Stimulated activated CD8-positive, alpha-beta memory T cell treated with anti-CD3 and anti-CD28 coated beads, Interleukin-15, amount 100 ng/mL, for 1 hour (primary cell): ENCODE measurements around the gene DHX57.

ENCODE experiments used
- DNase-seq: peaks from one replicate; pipeline ENCODE4 v3.0.0-alpha.2; 2020; ENCODE audit warnings: low read depth

DHX57 gene, protein sequence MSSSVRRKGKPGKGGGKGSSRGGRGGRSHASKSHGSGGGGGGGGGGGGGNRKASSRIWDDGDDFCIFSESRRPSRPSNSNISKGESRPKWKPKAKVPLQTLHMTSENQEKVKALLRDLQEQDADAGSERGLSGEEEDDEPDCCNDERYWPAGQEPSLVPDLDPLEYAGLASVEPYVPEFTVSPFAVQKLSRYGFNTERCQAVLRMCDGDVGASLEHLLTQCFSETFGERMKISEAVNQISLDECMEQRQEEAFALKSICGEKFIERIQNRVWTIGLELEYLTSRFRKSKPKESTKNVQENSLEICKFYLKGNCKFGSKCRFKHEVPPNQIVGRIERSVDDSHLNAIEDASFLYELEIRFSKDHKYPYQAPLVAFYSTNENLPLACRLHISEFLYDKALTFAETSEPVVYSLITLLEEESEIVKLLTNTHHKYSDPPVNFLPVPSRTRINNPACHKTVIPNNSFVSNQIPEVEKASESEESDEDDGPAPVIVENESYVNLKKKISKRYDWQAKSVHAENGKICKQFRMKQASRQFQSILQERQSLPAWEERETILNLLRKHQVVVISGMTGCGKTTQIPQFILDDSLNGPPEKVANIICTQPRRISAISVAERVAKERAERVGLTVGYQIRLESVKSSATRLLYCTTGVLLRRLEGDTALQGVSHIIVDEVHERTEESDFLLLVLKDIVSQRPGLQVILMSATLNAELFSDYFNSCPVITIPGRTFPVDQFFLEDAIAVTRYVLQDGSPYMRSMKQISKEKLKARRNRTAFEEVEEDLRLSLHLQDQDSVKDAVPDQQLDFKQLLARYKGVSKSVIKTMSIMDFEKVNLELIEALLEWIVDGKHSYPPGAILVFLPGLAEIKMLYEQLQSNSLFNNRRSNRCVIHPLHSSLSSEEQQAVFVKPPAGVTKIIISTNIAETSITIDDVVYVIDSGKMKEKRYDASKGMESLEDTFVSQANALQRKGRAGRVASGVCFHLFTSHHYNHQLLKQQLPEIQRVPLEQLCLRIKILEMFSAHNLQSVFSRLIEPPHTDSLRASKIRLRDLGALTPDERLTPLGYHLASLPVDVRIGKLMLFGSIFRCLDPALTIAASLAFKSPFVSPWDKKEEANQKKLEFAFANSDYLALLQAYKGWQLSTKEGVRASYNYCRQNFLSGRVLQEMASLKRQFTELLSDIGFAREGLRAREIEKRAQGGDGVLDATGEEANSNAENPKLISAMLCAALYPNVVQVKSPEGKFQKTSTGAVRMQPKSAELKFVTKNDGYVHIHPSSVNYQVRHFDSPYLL (N-terminal part only)

DNA sequence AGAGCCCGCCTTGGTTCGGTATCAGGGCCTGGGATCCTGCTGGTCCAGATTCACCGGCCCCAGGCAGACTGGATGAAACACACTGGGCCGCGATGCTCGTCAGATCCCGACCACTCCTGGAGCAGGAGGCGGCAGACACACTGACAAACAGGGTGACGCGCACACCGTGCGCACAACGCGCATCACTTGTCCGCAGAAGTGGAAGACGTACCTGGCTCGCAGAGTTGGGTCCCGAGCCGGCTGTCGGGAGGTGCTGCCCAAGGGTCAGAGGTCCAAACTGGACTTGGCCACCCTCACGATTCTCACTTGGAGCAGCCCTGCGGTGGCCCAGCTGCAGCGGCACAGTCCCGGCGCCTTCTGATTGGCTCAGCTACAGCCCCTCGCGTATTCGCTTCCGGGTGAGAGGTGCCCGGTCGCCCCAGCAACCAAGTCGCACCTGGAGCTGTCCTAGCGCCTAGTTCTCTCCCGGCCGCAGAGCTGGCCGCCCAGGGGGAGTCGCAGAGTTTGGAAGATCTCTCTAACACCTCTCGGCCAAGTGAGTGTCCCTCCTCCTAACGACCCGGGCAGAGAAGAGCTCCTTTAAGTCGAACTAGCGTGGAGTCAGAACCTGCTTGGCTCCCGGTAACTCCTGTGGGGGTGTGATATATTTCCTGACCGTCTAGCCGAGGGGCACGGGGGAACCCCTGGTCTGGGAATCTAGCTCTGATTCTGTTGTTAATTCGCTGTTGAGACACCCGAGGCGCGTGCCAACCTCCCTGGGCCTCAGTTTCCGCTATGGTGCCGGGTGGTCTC is at the start of gene DHX57, which contains the start of gene MORN2:
TSS of gene DHX57 (minus strand) at position 359 of the 792 bp plus-strand sequence. CDS start 7,529 bp downstream, outside the sequence.
TSS of gene MORN2 (plus strand) at position 401 of the 792 bp plus-strand sequence.
- peak; percentile 69 for DNase-seq

DNA sequence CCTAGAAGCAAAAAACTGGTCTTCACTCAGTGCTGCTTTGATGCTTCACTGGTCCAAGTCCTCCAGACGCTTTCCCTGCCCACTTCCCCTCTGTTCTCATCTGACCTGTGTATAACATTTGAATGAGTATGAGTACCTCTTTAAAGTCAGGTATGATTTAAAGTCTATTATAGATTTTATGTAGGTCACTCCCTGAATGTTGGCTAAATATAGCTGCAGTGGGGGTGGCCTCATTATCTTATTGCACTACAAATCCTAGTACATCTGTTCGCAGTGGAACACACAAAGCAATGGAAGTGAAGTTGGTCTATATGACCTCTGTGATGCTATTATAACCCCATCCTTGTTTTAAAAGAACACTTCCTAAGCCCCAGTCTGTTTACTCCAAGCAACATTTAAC is 47.2 kb upstream of the DHX57 start:
- DNase-seq = no peak

DNA sequence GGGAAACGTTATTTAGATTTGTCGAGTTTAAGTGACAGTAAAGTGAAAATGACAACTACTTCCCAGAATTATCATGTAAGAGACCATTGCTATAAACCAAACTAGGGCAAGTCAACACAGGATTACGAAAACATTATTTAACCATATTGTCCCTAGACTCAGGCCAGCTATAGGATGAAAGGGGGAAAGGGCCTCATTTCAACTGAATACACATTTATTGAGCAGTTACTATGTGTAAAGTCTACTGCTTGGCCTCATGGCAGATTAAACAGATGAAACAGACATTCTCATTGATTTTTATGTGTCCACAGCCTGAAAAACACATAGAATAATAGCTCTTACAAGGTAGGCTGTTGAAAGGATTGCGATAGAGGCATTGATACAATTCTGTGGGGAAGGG is 46.7 kb upstream of the DHX57 start:
- DNase-seq = no peak

DNA sequence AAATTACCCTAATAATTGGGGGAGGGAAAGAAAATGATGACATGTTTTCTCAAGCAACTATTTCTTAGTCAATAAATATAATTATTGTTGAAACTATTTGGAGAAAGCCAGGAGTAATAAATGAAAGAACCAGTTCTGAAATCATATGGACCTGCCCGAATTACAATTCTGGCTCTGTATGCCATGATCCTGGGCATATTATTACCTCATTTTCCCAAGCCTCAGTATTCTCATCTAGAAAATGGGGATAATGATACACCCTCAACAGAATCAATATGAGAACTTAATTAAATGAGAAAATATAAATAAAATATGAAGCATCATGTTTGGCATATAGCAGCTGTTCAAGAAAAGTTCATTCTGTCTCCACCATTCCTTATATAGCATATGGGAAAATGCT is 36.9 kb upstream of the DHX57 start:
- no peak for DNase-seq

DNA sequence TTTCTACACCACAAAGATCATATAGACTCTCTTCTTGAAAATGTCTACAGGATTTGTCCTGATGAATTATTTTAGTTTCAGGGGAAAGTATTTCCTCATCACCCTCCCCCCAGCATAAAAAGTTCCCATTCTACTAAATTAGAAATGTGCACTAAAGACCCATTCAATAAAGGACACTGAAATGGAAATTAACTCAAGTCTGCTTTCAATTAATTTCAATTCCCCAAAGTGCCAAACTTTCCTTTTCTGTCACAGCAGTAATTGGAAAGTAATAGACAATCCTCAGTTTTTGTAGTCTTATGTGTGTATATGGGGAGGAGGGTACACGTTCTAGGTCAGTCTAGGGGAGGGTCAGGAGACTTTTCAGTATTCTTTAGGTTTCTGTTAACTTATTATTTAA is 35.5 kb upstream of the DHX57 start:
- no peak for DNase-seq

DNA sequence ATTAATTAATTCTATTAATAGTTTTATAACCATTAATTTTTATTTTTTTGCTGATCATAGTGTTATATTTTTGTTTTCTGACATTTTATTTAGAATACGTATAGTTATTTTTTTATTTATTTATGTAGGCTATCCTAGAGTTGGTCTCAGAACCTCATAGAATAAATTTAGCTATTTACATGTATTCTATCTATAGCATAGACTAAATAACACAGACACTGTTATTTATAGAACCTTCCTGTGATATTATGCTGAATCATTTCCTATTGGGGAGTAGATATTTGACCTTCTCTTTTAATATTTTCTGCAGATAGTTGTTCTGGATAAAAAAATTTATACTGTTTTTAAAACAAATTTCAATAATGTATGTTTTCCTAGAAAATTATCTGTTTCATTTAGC is 34.1 kb upstream of the DHX57 start:
- DNase-seq = no peak

DNA sequence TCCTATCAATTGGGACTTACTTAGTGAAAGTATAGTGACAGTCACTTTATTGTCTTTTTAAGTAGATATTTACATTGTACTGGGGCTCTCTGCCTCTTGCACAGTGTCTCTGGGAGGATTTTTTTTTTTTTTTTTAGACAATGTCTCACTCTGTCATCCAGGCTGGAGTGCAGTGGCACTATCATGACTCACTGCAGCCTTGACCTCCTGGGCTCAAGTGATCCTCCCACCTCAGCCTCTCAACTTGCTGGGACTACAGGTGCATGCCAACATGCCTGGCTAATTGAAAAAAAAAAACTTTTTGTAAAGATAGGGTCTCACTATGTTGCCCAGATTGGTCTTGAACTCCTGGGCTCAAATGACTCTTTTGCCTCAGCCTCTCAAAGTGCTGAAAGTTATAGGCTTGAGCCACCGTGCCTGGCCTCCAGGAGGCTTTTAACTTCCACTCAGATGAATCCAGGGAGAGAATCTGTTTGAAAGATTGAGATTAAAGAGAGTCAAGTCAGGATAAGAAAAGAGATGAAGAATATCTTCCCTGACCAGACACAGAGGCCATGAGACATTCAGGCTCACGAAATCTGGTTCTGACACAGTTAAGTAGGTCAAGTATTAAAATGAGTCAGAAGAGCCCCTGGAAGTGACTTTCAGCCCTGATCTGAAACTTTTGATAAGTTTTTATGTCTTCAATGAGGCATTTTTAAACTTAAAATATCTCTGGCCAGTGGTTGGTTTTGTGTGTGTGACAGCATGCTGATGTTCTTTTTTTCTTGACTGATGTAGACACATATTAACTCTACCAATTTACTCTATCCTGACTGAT is 32.2 kb upstream of the DHX57 start:
- no peak for DNase-seq

DNA sequence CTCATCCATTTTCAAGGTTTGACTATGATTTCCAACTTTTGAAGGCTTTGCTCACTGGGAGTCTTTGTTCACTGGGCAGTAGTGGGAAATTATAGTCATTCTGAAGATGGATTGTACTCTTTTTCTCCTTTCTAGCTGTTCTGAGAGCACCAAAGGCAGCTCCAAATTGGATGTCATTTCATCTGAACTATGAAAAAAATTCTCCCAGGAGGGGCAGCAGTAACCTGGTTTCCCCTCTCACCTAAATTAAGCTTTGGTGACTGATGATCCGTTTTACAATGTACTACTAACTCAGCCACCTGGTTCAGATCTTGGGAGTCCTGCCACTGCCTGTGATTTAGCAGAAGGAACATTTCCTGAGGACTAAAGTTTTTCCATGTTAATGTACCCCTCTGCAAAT is 31.5 kb upstream of the DHX57 start:
- no peak for DNase-seq

DNA sequence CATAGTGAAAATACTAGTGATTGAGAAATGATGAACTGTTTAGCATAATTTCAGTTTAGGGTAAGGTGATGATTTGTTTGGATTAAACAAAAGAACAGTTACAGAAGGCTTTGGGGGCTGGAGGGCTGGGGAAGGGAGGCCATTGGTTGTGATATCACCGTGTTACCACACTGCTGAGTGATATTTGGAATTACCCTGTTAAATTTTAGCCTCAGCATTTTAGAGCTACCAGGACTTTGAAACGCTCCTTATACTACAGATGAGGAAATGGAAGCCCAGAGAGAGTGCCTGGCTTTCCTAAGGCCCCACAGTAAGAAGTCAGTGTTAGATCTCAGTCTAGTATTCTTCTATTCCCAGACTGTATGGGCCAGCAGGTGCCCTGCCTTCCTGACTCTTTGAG is 29.5 kb upstream of the DHX57 start:
- DNase-seq = no peak

DNA sequence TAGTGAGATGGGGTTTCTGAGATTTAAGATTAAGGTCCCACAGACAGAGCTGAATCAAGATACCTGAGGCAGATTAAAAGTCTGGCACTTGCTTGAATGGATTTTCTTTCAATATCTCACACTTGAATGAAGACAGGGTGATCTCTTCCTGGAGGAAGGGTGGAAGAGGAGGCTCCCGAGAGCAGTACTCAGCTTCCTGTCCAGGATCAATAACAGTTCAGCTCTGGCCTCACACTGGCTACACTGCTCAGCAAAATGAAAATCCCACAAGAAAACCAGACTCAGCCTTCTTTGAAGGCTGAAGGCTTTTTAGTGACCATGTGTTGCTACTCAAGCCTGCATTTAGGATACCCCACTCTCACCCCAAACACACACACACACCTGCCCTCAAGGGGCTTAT is 25.0 kb upstream of the DHX57 start:
- no peak for DNase-seq

DNA sequence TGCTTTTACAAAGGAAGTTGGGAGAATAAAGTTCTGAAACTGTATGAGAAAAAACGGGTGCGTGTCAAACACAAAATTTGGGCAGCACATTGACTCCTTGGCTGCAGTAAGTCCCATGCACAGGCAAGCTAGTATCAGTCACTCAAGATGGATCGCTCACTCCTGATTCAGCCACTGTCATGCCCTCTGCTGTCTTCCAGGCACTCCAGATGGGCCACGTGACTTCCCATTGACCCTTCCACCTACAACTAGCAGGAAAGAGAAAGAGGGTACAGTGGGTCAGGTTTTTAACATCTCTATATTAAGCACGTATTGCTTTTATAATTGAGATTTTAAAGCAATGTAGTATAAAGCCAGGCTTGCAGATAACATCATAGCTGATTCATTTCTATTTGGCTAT is 22.5 kb upstream of the DHX57 start:
- no peak for DNase-seq

DNA sequence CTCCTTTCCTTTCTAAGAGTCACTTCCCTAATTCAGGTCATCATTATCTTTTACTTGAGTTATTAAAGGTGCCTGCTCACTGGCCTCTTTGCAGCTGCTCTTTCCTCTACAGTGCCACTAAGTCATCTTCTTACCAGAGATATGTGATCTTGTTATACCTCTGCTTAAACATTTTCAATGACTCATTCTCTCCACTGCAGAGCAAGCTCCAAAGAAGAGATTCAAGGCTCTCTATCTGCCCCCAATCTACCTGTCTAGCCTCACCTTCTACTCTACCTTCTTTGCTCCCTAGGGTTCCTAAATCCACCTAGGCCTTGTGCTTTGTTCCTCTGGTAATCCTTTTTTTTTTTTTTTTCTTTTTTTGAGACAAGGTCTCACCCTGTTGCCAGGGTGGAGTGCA is 17.1 kb upstream of the DHX57 start:
- DNase-seq = no peak

DNA sequence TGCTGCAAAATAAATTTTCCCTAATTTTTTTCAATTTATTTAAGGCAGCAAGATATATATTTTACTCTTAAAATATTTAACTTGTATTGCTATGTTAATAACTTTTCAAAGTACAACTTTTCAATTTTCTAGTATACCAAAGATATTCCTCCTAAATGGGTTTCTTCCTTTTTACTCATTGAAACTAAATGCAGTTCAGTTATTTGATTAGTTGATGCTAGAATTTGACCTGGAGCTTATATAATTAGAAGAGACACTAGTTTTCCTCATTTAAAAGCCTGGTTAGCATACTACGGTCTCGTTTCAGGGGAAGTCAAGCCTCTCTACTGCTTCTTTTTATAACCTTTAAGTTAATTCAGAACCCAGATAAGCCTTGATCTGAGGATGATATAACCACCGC is 13.8 kb upstream of the DHX57 start, which contains the start of gene ARHGEF33:
TSS of gene ARHGEF33 (plus strand) at position 301 of the 400 bp plus-strand sequence. CDS start 29,573 bp downstream, outside the sequence.
- DNase-seq = no peak

DNA sequence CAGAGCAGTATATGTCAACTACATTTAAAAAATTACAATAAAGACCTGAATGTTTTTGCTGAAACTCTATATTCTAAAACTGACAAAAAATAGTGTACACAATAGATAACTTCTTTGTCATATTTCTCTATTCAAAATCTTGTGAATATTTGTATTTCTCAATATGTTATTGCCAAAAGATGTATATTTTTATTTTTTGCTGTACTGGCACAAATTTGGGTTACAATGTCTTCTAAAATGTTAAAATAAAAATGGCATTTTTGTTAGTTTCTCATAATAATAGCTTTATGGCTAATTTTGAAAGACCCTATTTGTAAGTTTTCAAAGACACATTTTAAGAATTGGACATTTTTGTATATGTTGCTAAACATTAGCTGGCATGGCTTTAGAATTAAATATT is 13.3 kb upstream of the DHX57 start:
- no peak for DNase-seq

DNA sequence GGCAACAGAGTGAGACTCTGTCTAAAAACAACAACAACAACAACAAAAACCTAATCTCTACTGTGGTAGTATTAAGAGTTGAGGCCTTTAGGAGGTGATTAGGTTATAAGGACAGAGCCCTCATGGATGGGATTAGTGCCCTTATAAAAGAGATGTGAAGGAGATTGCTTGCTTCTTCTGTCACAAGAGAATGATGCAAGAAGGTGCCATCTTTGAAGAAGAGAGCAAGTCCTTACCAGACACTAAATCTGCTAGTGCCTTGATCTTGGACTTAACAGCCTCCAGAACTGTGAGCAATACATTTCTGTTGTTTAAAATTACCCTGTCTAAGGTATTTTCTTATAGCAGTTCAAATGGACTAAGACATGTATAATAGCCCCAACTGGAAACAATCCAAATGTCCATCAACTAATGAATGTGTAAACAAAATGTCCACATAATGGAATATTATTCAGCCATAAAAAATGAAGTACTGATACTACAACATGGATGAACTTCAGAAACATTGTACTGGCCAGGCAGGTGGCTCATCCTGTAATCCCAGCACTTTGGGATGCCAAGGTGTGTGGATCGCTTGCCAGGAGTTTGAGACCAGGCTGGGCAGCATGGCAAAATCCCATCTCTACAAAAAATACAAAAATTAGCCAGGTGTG is 12.3 kb upstream of the DHX57 start:
- no peak for DNase-seq

DNA sequence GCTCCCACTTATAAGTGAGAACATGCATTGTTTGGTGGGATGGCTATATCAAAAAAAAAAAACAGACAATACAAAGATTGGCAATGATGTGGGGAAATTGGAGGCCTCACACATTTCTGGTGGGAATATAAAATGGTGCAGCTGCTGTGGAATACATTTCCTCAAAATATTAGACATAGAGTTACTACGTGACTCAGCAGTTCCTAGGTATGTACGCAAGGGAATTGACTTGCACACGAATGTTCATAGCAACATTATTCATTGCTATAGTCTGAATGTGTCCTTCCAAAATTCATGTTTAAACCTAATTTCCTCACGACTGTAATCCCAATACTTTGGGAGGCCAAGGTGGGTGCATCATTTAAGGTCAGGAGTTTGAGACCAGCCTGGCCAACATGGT is 11.6 kb upstream of the DHX57 start:
- no peak for DNase-seq

DNA sequence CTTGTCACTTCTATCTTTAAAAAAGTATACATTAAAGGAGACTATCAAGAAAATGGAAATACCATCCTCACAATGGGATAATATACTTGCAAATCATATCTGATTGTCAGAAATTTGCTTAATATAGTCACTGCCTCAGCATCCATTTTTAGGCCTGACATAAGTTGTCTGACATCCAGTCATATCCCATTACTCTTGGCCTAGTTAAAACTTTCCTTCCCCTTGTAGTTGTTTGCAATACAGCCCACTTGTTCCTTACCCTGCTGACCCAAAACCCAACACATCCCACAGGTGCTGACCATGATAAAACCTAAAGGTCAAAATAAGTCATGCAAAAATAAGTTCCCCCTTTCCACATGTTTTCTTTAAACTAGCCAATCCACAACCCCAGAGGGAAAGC is 10.3 kb upstream of the DHX57 start:
- DNase-seq = no peak

DNA sequence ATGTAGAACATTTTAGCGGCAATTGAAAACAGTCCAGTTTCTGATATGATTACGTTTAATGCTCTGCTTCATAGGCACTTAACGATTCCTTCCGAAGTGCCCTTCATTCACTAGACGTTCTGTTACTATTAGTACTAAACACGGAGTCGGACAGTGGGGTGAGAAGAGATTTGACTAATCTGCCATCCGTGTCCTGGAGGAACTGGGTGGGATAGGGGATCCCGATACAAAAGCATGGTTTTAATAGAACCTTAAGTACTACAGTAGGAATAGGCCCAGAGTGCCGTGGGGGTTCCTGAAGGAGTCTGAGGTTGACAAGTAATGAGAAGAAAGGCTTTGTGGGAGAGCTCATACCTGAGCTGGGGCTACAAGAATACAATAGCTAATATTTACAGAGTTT is 673 bp upstream of the DHX57 start:
- no peak for DNase-seq

DNA sequence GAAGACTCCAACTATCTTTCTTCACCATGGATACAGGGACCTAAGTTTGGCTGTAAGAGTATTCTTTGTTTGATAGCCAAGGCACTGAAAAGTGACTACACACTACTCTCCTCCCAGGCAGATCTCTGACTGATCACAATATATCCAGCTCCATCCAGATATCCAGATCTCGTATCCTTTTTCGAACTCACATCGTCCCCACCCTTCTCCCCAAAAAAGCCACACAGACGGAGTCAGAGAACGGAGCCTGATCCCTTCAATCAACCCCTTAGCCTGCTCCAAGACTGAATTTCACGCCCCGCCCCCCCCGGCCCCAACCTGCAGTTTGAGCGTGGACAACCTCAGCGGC is 533 bp downstream of the DHX57 start:
- no peak for DNase-seq

DNA sequence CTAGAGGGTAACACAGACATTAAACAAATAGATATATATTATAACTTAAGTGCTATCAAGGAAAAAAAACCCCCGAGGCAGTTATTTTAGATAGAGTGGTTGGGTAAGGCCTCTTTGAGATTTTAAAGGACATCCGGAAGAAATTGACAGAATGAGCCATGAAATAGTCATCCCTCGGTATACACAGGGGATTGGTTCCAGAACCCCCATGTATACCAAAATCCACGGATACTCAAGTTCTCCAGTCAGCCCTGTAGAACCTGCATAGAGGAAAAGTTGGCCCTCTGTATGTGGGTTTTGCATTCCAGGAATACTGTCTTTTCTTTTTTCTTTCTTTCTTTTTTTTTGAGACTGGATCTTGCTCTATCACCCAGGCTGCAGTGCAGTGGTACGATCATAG is 2.0 kb downstream of the DHX57 start:
- DNase-seq = no peak
